Thymus (tissue), 11 donors: Measurements from ENCODE around the gene TRNP1. TPM values are rescaled to one million over a fixed set of nuclear protein-coding genes. Genes with fewer than 3 reads are reported as not detected.

ENCODE experiments used
- DNase-seq, 9 donors: peaks; one replicate each; pipeline ENCODE4 v3.0.0-alpha.2; 2013; ENCODE audit warnings: low spot score in 9 of 9, low read depth in 6 of 9, missing footprints in 1 of 9
- H3K27ac ChIP-seq, 2 donors: one replicate each; pipeline ENCODE4 v1.5.1; 2013; ENCODE audit warnings: control low read depth in 1 of 2, low read depth in 1 of 2, low read length in 1 of 2, mild to moderate bottlenecking in 1 of 2, moderate library complexity in 1 of 2
- H3K27me3 ChIP-seq, 2 donors: one replicate each; pipeline ENCODE4 v1.5.1; 2013; ENCODE audit warnings: low read length in 1 of 2; ENCODE audit not compliant: control insufficient read depth in 2 of 2, insufficient read depth in 1 of 2
- H3K36me3 ChIP-seq, 2 donors: one replicate each; pipeline ENCODE4 v1.5.1; 2013; ENCODE audit warnings: low read length in 1 of 2, mild to moderate bottlenecking in 1 of 2, moderate library complexity in 1 of 2; ENCODE audit not compliant: control insufficient read depth in 2 of 2, insufficient read depth in 2 of 2
- H3K4me1 ChIP-seq, 2 donors: one replicate each; pipeline ENCODE4 v1.5.1; 2013; ENCODE audit warnings: low read length in 2 of 2; ENCODE audit not compliant: control insufficient read depth in 2 of 2, insufficient read depth in 2 of 2
- H3K4me3 ChIP-seq, 2 donors: one replicate each; pipeline ENCODE4 v1.5.1; 2013; ENCODE audit warnings: low read length in 2 of 2, control low read depth in 1 of 2, mild to moderate bottlenecking in 1 of 2
- H3K9me3 ChIP-seq, 2 donors: one replicate each; pipeline ENCODE4 v1.5.1; 2013; ENCODE audit warnings: low read length in 1 of 2, mild to moderate bottlenecking in 1 of 2; ENCODE audit not compliant: control insufficient read depth in 2 of 2, insufficient read depth in 1 of 2
- WGBS: extraction: QIAGEN DNeasy Blood & Tissue Kit; methylation state at CpG from one replicate; pipeline ENCODE4 v1.1.7; 2013; 5-methylcytosine and 5-hydroxymethylcytosine counted together
- polyA plus RNA-seq: library from polyadenylated mRNA; stranded (reverse); fragments of 200-250 nt; gene quantifications from one replicate; pipeline ENCODE4 v1.2.3, GENCODE V29; 2013
- total RNA-seq: library from RNA; stranded (reverse); fragments of 120-200 nt; gene quantifications from one replicate; pipeline ENCODE4 v1.2.4, GENCODE V29; 2013
- donor health status: healthy.

Gene TRNP1
- total and polyA plus RNA-seq, 2 donors, result 2.3 to 11.6 TPM

DNA sequence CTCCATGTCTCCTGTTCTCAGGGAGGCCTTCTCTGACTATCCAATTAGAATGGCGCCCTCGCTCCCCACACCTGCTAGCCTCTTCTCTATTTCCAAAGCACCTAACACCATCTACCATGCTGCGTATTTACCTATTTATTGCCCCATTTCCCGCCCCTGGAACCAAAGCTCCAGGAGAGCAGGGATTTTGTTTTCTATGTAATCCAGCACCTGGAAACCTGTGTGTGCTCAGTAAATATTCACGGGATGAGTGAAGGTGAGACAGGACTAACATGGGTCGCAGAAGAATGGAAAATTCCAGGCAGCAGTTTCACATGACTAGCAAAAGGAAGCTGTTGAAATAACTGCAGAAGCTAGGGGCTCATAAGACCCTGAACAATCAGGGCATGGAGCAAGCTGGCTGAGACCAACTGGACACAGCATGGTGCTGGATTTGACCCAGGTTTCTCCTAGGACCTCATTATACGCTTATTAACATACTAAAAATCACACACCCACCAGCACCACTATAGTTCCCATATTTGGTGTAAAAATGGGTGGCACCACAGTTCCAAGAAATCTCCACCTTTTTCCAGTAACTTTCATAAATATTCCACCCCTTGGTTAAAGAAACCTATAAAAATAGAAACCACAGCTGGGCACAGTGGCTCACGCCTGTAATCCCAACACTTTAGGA lies 34.2 kb downstream of the TRNP1 start:
- H3K4me1 ChIP-seq, result peaks cover 0 to 19% of the 10 kb centered on the region in 2 donors
- H3K27me3 ChIP-seq, result peaks cover 0 to 7% of the 10 kb centered on the region in 2 donors
- WGBS, result 84% methylated on average over 8 of the region's 8 CpGs
- no peak overlapping the region for H3K27ac ChIP-seq
- DNase-seq, result no peak
- no peak overlapping the region for H3K4me3 ChIP-seq
- no peaks in the 10 kb centered on the region for H3K36me3 ChIP-seq
- H3K9me3 ChIP-seq, result no peaks in the 10 kb centered on the region

DNA sequence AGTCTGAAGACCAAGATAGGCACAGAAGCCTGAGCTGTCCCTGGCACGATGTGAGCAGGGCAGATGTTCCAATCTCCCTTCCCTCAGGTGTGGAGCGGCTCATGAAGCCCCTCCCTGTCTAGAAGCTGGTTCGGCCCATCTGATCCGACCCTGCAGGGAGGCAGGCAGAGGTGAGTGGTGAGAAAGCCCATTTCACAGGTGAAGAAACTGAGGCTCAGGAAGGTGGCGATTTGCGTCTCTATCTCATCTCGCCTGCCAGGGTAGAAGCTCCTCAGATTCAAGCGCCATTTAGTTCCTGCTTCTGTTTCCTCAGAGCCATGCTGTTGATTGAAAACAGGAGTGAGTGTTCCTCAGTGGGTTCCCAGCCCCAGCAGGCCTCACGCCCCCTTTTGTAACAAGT lies 36.0 kb downstream of the TRNP1 start:
- H3K27me3 ChIP-seq, result peaks cover 0 to 7% of the 10 kb centered on the region in 2 donors
- peaks cover 0 to 19% of the 10 kb centered on the region in 2 donors for H3K4me1 ChIP-seq
- H3K4me3 ChIP-seq, result no peak overlapping the region
- no peaks in the 10 kb centered on the region for H3K9me3 ChIP-seq
- DNase-seq, result no peak
- H3K36me3 ChIP-seq, result no peaks in the 10 kb centered on the region
- WGBS, result 95% methylated on average over 9 of the region's 9 CpGs
- H3K27ac ChIP-seq, result no peak overlapping the region

DNA sequence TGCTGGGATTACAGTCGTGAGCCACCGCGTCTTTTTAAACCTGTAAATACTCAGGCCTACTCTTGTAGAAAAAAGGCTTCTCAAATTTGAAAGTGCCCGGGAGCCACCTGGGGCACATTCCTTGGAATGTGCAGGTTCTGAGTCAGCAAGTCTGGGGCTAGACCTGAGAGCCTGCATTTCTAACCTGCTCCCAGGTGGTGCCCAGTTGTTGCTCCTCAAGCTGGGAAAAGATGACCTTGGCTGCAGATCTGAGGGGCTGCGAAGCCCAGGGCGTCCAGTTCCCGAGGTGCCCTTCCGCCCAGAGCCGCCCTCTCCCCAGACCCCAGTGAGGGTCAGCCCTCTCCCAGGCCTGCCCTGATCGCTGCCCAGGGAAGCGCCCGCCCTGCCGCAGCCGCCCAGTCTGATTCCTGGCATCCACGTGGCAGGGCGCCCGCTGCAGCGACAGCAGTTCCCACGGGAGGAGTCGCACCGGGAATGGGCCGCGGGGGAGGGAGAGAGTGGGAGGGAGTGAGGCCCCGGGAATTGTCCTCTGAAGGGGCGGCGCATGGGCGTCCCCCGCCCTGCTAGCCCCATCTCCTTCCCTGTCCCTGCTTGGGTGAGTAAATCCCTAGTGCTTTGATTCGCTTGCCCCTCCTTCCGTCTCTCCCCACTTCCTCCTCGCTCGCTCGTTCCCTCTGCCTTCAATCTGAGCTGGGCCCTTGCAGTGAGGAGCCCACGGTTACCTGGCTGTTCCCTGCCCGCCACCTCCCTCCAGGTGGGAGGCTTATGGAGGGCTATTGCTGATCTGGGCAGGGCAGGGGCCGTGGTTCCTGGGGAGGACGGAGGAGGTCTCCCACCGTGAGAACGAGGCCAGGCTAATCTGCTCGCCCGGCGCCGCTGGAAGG lies 38.0 kb downstream of the TRNP1 start:
- Histone ChIP-seq H3K9me3 (no peaks in the 10 kb centered on the region), H3K4me1 (peaks cover 0 to 19% of the 10 kb centered on the region in 2 donors), H3K27ac (no peak overlapping the region), H3K36me3 (no peaks in the 10 kb centered on the region), H3K4me3 (peak overlapping the region in 1 of 2 donors; percentile 14), H3K27me3 (peaks cover 0 to 7% of the 10 kb centered on the region in 2 donors)
- 47% methylated on average over 43 of the region's 43 CpGs for WGBS
- DNase-seq, result peak in 1 of 9 donors; percentile 37

DNA sequence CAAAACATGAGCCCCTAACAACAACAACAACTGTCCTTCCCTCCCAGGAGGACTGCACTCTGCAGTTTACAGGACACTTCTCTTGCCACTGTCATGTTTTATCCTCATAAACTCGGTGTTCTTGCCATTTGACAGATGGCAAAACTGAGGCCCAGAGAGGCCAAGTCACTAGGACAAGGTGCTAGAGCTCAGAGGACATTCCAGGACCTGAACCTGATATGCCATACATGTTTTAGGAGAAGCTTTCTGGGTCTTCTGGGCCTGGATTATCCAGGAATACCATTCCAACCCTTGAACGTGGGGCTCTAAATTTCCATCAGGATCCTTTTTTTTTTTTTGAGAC lies 38.6 kb downstream of the TRNP1 start:
- DNase-seq, result no peak
- Histone ChIP-seq H3K4me1 (peaks cover 0 to 15% of the 10 kb centered on the region in 2 donors), H3K27ac (no peak overlapping the region), H3K36me3 (no peaks in the 10 kb centered on the region), H3K4me3 (no peak overlapping the region), H3K27me3 (peaks cover 0 to 7% of the 10 kb centered on the region in 2 donors), H3K9me3 (no peaks in the 10 kb centered on the region)
- WGBS, result 86% methylated on average over 2 of the region's 2 CpGs

DNA sequence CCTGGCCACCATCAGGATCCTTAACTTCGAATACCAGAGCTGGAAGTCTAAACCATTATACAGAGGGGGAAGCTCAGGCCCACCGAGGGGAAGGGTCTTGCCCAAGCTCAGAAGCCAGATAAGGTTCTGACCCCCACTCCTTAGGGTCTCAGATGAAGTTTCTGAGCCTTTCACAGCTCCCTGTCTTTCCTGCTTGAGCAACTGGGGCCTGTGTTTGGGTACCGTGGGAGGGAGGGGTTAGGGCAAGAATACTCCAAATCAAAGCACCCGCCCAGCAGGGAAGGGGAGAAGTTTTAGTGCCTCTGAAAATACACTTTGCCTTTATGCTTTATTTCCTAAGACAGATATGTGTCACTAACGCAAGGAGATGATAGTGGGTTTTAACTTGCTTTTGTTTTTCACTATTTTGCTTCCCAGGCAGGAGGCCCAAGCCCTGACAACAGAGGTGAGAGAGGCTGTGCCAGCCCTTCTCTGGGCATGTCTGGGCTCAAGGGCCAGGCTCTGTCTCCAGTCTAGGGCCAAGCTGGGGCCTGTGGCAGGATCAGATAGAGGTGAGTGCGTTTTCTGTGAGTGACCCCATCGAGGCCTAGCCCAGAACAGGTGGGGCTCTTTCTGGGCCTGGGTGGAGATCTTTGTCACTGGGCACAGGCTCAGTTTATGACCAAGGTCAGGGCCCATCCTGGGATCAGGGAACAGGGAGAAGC lies 39.7 kb downstream of the TRNP1 start:
- Histone ChIP-seq H3K9me3 (no peaks in the 10 kb centered on the region), H3K27ac (no peak overlapping the region), H3K4me3 (no peak overlapping the region), H3K4me1 (peaks cover 0 to 9% of the 10 kb centered on the region in 2 donors), H3K36me3 (no peaks in the 10 kb centered on the region), H3K27me3 (peaks cover 0 to 7% of the 10 kb centered on the region in 2 donors)
- WGBS, result 96% methylated on average over 7 of the region's 7 CpGs
- DNase-seq, result no peak

DNA sequence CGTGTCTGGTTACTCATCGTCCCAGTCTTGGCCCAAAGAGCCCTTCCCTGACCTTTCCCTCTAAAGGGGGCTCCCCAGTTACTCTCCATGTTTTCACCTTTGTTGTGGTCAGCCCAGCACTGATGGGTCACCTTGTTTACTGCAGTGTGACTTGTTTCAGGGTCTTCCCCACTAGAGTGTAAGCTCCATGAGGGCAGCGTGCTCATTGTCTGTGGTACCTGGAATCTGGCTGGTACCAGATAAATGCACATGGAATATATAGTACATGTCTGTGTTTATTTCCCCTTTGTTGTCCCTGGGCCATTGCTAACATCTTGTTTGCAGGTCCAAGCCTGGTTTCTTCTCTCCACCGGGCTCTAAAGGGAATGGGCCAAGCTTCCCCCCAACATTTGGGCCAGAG lies 41.9 kb downstream of the TRNP1 start:
- WGBS, result 96% methylated on average over 4 of the region's 4 CpGs
- no peak overlapping the region for H3K27ac ChIP-seq

DNA sequence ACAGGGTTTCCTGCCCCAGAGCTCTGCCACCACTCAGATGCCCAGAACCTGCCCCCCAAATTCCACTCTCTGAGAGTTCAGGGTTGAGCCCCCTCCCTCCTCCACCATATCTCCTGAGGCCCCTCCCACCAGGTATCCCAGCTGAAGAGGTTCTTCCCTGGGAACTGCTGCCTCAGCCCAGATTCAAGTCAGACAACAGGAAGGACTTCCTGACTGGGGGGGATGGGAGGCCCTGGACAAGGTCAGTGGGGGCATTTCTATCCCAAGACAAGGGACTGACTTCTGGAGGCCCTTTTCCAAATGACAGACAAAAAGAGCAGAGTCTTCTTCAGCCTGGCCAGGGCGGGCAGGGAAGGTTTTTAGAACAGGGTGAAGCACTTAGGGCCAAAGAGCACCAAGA lies 43.2 kb downstream of the TRNP1 start:
- peaks cover 0 to 1% of the 10 kb centered on the region in 2 donors for H3K27me3 ChIP-seq
- DNase-seq, result no peak
- H3K4me1 ChIP-seq, result peaks cover 0 to 3% of the 10 kb centered on the region in 2 donors
- WGBS, result 97% methylated on average over 1 of the region's 1 CpG
- no peaks in the 10 kb centered on the region for H3K9me3 ChIP-seq
- no peak overlapping the region for H3K4me3 ChIP-seq
- no peak overlapping the region for H3K27ac ChIP-seq
- no peaks in the 10 kb centered on the region for H3K36me3 ChIP-seq

More for the DNA sequence above, 41.9 kb downstream of the TRNP1 start:
- DNase-seq, result no peak
- Histone ChIP-seq H3K4me1 (peaks cover 0 to 9% of the 10 kb centered on the region in 2 donors), H3K4me3 (no peak overlapping the region), H3K36me3 (no peaks in the 10 kb centered on the region), H3K27me3 (peaks cover 0 to 7% of the 10 kb centered on the region in 2 donors), H3K9me3 (no peaks in the 10 kb centered on the region)

DNA sequence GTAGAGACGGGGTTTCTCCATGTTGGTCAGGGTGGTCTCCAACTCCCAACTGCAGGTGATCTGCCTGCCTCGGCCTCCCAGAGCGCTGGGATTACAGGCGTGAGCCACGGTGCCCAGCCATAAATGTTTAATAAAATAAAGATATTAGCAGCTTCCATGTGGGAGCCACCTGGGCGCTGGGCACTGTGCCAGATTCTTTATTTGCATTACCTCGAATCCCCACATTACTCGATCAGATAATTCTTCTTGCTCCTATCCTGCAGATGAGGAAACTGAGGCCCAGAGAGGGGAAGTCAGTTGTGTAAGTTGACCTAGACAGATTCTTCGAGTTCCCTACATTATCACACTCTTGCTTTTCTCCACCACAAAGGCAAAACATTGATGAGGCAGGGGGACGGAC lies 44.0 kb downstream of the TRNP1 start:
- no peak overlapping the region for H3K27ac ChIP-seq
- no peak overlapping the region for H3K4me3 ChIP-seq
- no peaks in the 10 kb centered on the region for H3K27me3 ChIP-seq
- 78% methylated on average over 10 of the region's 10 CpGs for WGBS
- no peak for DNase-seq
- H3K4me1 ChIP-seq, result no peaks in the 10 kb centered on the region
- no peaks in the 10 kb centered on the region for H3K36me3 ChIP-seq
- H3K9me3 ChIP-seq, result no peaks in the 10 kb centered on the region

DNA sequence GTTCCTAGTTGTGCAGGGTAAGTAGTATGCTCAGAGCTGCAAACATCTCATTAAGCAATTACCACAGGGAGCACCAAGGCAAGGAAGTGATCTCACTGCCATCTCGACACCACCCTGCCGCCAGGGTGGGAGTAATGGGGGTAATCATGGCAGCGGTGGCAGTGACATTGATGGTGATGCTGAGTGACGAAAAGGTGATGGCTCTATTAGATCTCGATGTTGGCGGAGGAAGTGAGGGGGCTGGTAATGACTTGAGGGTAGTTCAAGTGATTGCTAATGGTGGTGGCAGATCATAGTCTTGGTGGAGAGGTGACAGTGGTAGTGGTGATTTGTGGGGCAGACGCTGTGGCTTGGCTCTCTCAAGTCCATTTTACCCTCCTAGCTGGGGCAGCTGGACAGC lies 44.5 kb downstream of the TRNP1 start:
- Histone ChIP-seq H3K4me1 (no peaks in the 10 kb centered on the region), H3K27me3 (no peaks in the 10 kb centered on the region), H3K36me3 (no peaks in the 10 kb centered on the region), H3K4me3 (no peak overlapping the region), H3K9me3 (no peaks in the 10 kb centered on the region), H3K27ac (no peak overlapping the region)
- WGBS, result 93% methylated on average over 7 of the region's 7 CpGs
- no peak for DNase-seq
